Mesenchymal stem cell (in vitro differentiated cells and primary cell): Measurements from ENCODE around the gene NSMCE1.

Source experiments
- DNase-seq: peaks from one replicate; pipeline ENCODE4 v3.0.0-alpha.2; 2013
- H2AFZ ChIP-seq: one replicate; pipeline ENCODE4 v1.6.1; 2013; ENCODE audit warnings: low read depth, mild to moderate bottlenecking, control low read depth, inconsistent platforms, low read length, moderate library complexity
- H2AK5ac ChIP-seq: 2 replicates; pipeline ENCODE4 v1.6.1; 2013; ENCODE audit warnings: low read length, moderate library complexity, mild to moderate bottlenecking, inconsistent platforms; ENCODE audit not compliant: severe bottlenecking
- H2BK120ac ChIP-seq: one replicate; pipeline ENCODE4 v1.6.1; 2013; ENCODE audit warnings: low read depth, mild to moderate bottlenecking, inconsistent platforms, low read length, moderate library complexity
- H2BK12ac ChIP-seq, 2 experiments: one replicate each; pipeline ENCODE4 v1.6.1; 2013; ENCODE audit warnings: inconsistent platforms in 2 of 2, low read length in 2 of 2, mild to moderate bottlenecking in 2 of 2, moderate library complexity in 2 of 2, control low read depth in 1 of 2
- H2BK15ac ChIP-seq: one replicate; pipeline ENCODE4 v1.6.1; 2013; ENCODE audit warnings: mild to moderate bottlenecking, low read depth, inconsistent platforms; ENCODE audit not compliant: poor library complexity, severe bottlenecking
- H2BK5ac ChIP-seq: 2 replicates; pipeline ENCODE4 v1.6.1; 2013; ENCODE audit warnings: low read depth, mild to moderate bottlenecking, low read length, control low read depth, inconsistent platforms; ENCODE audit not compliant: poor library complexity, severe bottlenecking
- H3K14ac ChIP-seq, 2 experiments: one replicate each; pipeline ENCODE4 v1.6.1; 2013; ENCODE audit warnings: inconsistent platforms in 2 of 2, low read length in 2 of 2, control low read depth in 1 of 2, mild to moderate bottlenecking in 1 of 2, moderate library complexity in 1 of 2
- H3K18ac ChIP-seq, 2 experiments: one replicate each; pipeline ENCODE4 v1.6.1; 2013; ENCODE audit warnings: inconsistent platforms in 2 of 2, low read length in 2 of 2, control low read depth in 1 of 2, low read depth in 1 of 2, mild to moderate bottlenecking in 1 of 2
- H3K23ac ChIP-seq, 2 experiments: one replicate each; pipeline ENCODE4 v1.6.1; 2013; ENCODE audit warnings: inconsistent platforms in 2 of 2, low read length in 2 of 2, mild to moderate bottlenecking in 2 of 2, moderate library complexity in 2 of 2, control low read depth in 1 of 2
- H3K27ac ChIP-seq: 2 replicates; pipeline ENCODE4 v1.5.1; 2013; ENCODE audit warnings: mild to moderate bottlenecking, moderate library complexity, low read length, control low read depth, inconsistent platforms; ENCODE audit not compliant: poor library complexity, severe bottlenecking
- H3K27me3 ChIP-seq, 2 experiments: 2 replicates each; pipeline versions ENCODE4 v1.6.1 to v1.7.0; 2013; ENCODE audit warnings: low read length in 2 of 2, mild to moderate bottlenecking in 2 of 2, moderate library complexity in 2 of 2, control low read depth in 1 of 2, inconsistent platforms in 1 of 2; ENCODE audit not compliant: control insufficient read depth in 1 of 2, insufficient read depth in 1 of 2
- H3K36me3 ChIP-seq, 2 experiments: 2 replicates each; pipeline versions ENCODE4 v1.6.1 to v1.7.0; 2013; ENCODE audit warnings: low read length in 2 of 2, control low read depth in 1 of 2, inconsistent platforms in 1 of 2, low read depth in 1 of 2, mild to moderate bottlenecking in 1 of 2; ENCODE audit not compliant: insufficient read depth in 2 of 2, control insufficient read depth in 1 of 2
- H3K4ac ChIP-seq, 2 experiments: one replicate each; pipeline ENCODE4 v1.6.1; 2013; ENCODE audit warnings: inconsistent platforms in 2 of 2, low read length in 2 of 2, mild to moderate bottlenecking in 2 of 2, moderate library complexity in 2 of 2, control low read depth in 1 of 2, low read depth in 1 of 2
- H3K4me1 ChIP-seq: 2 replicates; pipeline ENCODE4 v1.6.1; 2013; ENCODE audit warnings: low read depth, low read length, control low read depth; ENCODE audit not compliant: control insufficient read depth, insufficient read depth
- H3K4me2 ChIP-seq: 2 replicates; pipeline ENCODE4 v1.6.1; 2013; ENCODE audit warnings: low read length, mild to moderate bottlenecking, inconsistent platforms; ENCODE audit not compliant: poor library complexity, severe bottlenecking
- H3K4me3 ChIP-seq, 2 experiments: 2 replicates each; pipeline versions ENCODE4 v1.5.1 to v1.7.0; 2013; ENCODE audit warnings: low read length in 2 of 2, mild to moderate bottlenecking in 2 of 2, control low read depth in 1 of 2, low read depth in 1 of 2; ENCODE audit not compliant: insufficient read depth in 1 of 2
- H3K79me1 ChIP-seq: replicated peaks from 2 replicates; pipeline ENCODE4 v1.6.1; 2013; ENCODE audit warnings: mild to moderate bottlenecking, control low read depth, low read length, inconsistent platforms; ENCODE audit not compliant: poor library complexity, severe bottlenecking
- H3K9ac ChIP-seq: 2 replicates; pipeline ENCODE4 v1.7.0; 2013; ENCODE audit warnings: mild to moderate bottlenecking, low read length, moderate library complexity
- H3K9me3 ChIP-seq: 2 replicates; pipeline ENCODE4 v1.7.0; 2013; ENCODE audit warnings: mild to moderate bottlenecking, low read length; ENCODE audit not compliant: control insufficient read depth
- H4K8ac ChIP-seq: one replicate; pipeline ENCODE4 v1.6.1; 2013; ENCODE audit warnings: inconsistent platforms, mild to moderate bottlenecking, low read length, moderate library complexity
- H4K91ac ChIP-seq: one replicate; pipeline ENCODE4 v1.6.1; 2013; ENCODE audit warnings: mild to moderate bottlenecking, low read length, inconsistent platforms
- WGBS: methylation state at CpG from one replicate; pipeline ENCODE4 v1.1.7; 2013; ENCODE audit warnings: mixed read lengths; 5-methylcytosine and 5-hydroxymethylcytosine counted together

The NSMCE1 gene

GRCh38 chr16:27310576-27311447, 42.2 kb upstream of the NSMCE1 start:
- Histone ChIP-seq H3K79me1 (no peaks in the 10 kb centered on the region), H4K8ac (no peak overlapping the region), H3K14ac (no peak overlapping the region), H2AK5ac (no peak overlapping the region), H2BK5ac (no peak overlapping the region), H3K4me2 (no peak overlapping the region), H3K27me3 (no peaks in the 10 kb centered on the region), H2BK15ac (no peak overlapping the region), H2BK120ac (no peak overlapping the region), H3K9ac (no peak overlapping the region), H3K9me3 (no peaks in the 10 kb centered on the region), H3K18ac (no peak overlapping the region), H3K27ac (no peak overlapping the region), H3K23ac (no peak overlapping the region), H3K4ac (no peak overlapping the region), H3K4me1 (peaks cover 14% of the 10 kb centered on the region), H3K4me3 (no peak overlapping the region), H2BK12ac (no peak overlapping the region), H4K91ac (no peak overlapping the region), H2AFZ (no peak overlapping the region), H3K36me3 (no peaks in the 10 kb centered on the region)
- 89% methylated on average over 15 of the region's 16 CpGs for WGBS
- DNase-seq = no peak

DNA sequence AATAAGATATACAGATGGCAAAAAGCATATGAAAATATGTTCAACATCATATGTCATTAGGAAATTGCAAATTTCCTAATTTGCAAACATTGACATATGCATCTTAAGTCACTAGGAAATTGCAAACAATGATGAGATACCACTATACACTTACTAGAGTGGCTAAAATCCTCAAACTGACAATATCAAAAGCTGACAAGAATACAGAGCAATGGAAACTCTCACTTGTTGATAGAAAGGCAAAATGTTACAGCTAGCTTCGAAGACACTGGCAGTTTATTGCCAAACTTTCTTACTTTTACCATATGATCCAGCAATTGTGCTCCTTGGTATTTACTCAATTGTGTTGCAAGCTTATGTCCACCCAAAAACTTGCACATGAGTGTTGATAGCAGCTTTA, 40.2 kb upstream of the NSMCE1 start:
- no peaks in the 10 kb centered on the region for H3K27me3 ChIP-seq
- H3K79me1 ChIP-seq = no peaks in the 10 kb centered on the region
- no peak overlapping the region for H2AFZ ChIP-seq
- no peak overlapping the region for H2AK5ac ChIP-seq
- no peaks in the 10 kb centered on the region for H3K9me3 ChIP-seq
- no peak overlapping the region for H4K91ac ChIP-seq
- H2BK5ac ChIP-seq = no peak overlapping the region
- no peak overlapping the region for H2BK15ac ChIP-seq
- H3K18ac ChIP-seq = no peak overlapping the region
- H3K36me3 ChIP-seq = no peaks in the 10 kb centered on the region
- H3K4me1 ChIP-seq = peaks cover 5% of the 10 kb centered on the region
- no peak overlapping the region for H2BK120ac ChIP-seq
- H3K27ac ChIP-seq = no peak overlapping the region
- H3K4me2 ChIP-seq = no peak overlapping the region
- H3K4me3 ChIP-seq = no peak overlapping the region
- H2BK12ac ChIP-seq = no peak overlapping the region
- no peak overlapping the region for H3K4ac ChIP-seq
- 94% methylated on average over 1 of the region's 1 CpG for WGBS
- no peak overlapping the region for H3K14ac ChIP-seq
- no peak overlapping the region for H4K8ac ChIP-seq
- no peak for DNase-seq
- H3K23ac ChIP-seq = no peak overlapping the region
- no peak overlapping the region for H3K9ac ChIP-seq

GRCh38 chr16:27305839-27306442, 37.4 kb upstream of the NSMCE1 start:
- H3K9me3 ChIP-seq = no peaks in the 10 kb centered on the region
- no peak overlapping the region for H2BK15ac ChIP-seq
- H3K23ac ChIP-seq = no peak overlapping the region
- H2BK5ac ChIP-seq = no peak overlapping the region
- H3K9ac ChIP-seq = no peak overlapping the region
- no peak overlapping the region for H2AK5ac ChIP-seq
- no peak overlapping the region for H2BK120ac ChIP-seq
- H3K27ac ChIP-seq = no peak overlapping the region
- H3K4me2 ChIP-seq = no peak overlapping the region
- H3K14ac ChIP-seq = no peak overlapping the region
- no peaks in the 10 kb centered on the region for H3K79me1 ChIP-seq
- H2AFZ ChIP-seq = no peak overlapping the region
- no peak overlapping the region for H4K8ac ChIP-seq
- no peak overlapping the region for H4K91ac ChIP-seq
- H3K27me3 ChIP-seq = no peaks in the 10 kb centered on the region
- 94% methylated on average over 8 of the region's 9 CpGs for WGBS
- DNase-seq = no peak
- no peak overlapping the region for H2BK12ac ChIP-seq
- no peak overlapping the region for H3K18ac ChIP-seq
- no peak overlapping the region for H3K4me3 ChIP-seq
- no peaks in the 10 kb centered on the region for H3K4me1 ChIP-seq
- H3K36me3 ChIP-seq = no peaks in the 10 kb centered on the region
- H3K4ac ChIP-seq = no peak overlapping the region

- H3K79me1 ChIP-seq = no peaks in the 10 kb centered on the region
- H2BK120ac ChIP-seq = no peak overlapping the region
- H3K4me2 ChIP-seq = no peak overlapping the region
- H2AFZ ChIP-seq = no peak overlapping the region
- no peak overlapping the region for H3K27ac ChIP-seq
- no peak overlapping the region for H3K9ac ChIP-seq
- H3K36me3 ChIP-seq = no peaks in the 10 kb centered on the region
- no peaks in the 10 kb centered on the region for H3K9me3 ChIP-seq
- no peak overlapping the region for H4K91ac ChIP-seq
- H3K4me3 ChIP-seq = no peak overlapping the region
- no peak overlapping the region for H3K23ac ChIP-seq
- peak overlapping the region in 1 of 2 experiments; percentile 39 for H3K18ac ChIP-seq
- DNase-seq = no peak
- no peak overlapping the region for H2BK15ac ChIP-seq
- no peak overlapping the region for H2AK5ac ChIP-seq
- no peaks in the 10 kb centered on the region for H3K27me3 ChIP-seq
- H3K14ac ChIP-seq = no peak overlapping the region
- H3K4ac ChIP-seq = no peak overlapping the region
- no peaks in the 10 kb centered on the region for H3K4me1 ChIP-seq
- H2BK12ac ChIP-seq = no peak overlapping the region
- H4K8ac ChIP-seq = no peak overlapping the region
- H2BK5ac ChIP-seq = no peak overlapping the region
- WGBS = 85% methylated on average over 5 of the region's 5 CpGs
Measured at GRCh38 chr16:27304881-27305745, 36.5 kb upstream of the NSMCE1 start.
